GM10248 (cell line): Measurements from ENCODE around the gene AHNAK.

Experiments
- CTCF ChIA-PET: fragments of 300-600 bp; sonication (Branson Sonifier 250); formaldehyde crosslinking; extraction: SDS; loops from one replicate; lab custom pipeline; 2021; ENCODE audit warnings: antibody characterized with exemption; lab: Yijun Ruan, JAX
- POLR2A ChIA-PET: fragments of 350-650 bp; sonication (Branson Sonifier 250); formaldehyde crosslinking; extraction: SDS; loops from one replicate; lab custom pipeline; 2020; ENCODE audit warnings: antibody characterized with exemption; lab: Yijun Ruan, JAX
- DNase-seq: peaks from one replicate; pipeline ENCODE4 v3.0.0; 2012; ENCODE audit errors: extremely low spot score
- TF ChIP-seq, protein P1 (sequence below): IDR thresholded peaks from 2 replicates; pipeline ENCODE4 v1.5.1; 2012; ENCODE audit warnings: mild to moderate bottlenecking, low read depth; ENCODE audit errors: extremely low read depth, missing control alignments, control extremely low read depth

Gene AHNAK

DNA sequence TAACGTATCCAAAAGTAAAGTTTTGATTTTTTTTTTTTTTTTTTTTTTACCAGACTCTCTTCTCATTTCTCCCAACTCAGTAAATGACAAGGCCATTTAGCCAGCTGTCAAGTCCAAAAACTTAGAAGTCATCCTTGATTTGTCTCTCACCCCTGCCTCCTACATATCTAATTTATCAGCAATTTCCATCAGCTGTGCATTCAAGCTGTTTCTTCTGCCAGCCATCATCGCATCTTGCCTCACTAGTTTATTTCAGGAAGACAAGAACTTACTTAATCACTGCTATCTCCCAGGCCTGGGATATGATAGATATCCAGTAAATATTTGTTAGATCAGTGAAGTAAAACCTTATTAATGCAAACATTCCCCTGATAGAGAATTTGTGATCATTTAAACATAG lies 80.2 kb downstream of the AHNAK start:
- TF ChIP-seq, protein P1, sequence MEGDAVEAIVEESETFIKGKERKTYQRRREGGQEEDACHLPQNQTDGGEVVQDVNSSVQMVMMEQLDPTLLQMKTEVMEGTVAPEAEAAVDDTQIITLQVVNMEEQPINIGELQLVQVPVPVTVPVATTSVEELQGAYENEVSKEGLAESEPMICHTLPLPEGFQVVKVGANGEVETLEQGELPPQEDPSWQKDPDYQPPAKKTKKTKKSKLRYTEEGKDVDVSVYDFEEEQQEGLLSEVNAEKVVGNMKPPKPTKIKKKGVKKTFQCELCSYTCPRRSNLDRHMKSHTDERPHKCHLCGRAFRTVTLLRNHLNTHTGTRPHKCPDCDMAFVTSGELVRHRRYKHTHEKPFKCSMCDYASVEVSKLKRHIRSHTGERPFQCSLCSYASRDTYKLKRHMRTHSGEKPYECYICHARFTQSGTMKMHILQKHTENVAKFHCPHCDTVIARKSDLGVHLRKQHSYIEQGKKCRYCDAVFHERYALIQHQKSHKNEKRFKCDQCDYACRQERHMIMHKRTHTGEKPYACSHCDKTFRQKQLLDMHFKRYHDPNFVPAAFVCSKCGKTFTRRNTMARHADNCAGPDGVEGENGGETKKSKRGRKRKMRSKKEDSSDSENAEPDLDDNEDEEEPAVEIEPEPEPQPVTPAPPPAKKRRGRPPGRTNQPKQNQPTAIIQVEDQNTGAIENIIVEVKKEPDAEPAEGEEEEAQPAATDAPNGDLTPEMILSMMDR: no peak
- ChIA-PET CTCF (interaction anchor here (1.1 to 2.2 kb wide), 2 partner anchors 42 to 76 kb away, joined by 4 to 7 read pairs; no protein-coding TSS in a partner anchor), POLR2A (no interaction called here)
- DNase-seq: no peak

DNA sequence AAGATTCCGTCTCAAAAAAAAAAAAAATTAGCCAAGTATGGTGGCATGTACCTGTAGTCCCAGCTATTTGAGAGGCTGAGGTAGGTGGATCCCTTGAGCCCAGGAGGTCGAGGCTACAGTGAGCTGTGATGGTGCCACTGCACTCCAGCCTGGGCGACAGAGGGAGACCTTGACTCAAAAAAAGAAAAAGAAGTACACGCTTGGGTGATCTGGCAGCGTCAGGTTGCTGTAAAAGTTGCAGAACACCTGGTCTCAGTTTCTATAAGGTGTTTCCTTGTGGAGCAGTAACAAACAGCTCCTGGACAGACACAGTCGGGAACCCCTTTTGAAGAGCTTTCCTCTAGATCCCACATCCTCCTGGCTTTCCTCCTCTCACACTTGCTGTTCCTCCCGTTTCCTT lies 82.0 kb downstream of the AHNAK start:
- DNase-seq: peak; percentile 45
- ChIA-PET POLR2A (interaction anchor here (1.2 kb wide), 1 partner anchor 85 kb away, joined by 4 read pairs; no protein-coding TSS in a partner anchor), CTCF (interaction anchor here (0.7 to 2.2 kb wide), 2 partner anchors 40 to 78 kb away, joined by 3 to 7 read pairs; no protein-coding TSS in a partner anchor)
- TF ChIP-seq, protein P1: peak; percentile 39

DNA sequence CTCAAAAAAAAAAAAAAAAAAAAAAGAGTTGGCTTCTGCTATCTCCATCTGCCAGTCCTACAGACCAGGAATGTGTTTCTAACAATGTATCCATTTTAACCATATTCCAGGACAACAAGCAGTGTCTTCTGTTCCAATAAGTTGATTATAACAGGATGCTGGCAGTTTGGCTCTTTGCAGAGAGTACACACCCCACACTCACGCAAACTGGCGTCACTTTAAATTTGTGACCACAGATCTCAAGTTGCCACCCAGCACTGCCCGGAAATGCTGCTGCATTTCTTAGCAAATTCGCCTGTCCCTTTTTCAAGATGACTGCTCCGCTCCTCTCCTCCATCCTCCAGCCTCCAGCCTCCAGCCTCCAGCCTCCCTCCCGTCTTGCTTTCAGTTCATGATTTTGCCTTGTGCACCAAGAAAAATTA lies 83.5 kb downstream of the AHNAK start:
- CTCF ChIA-PET: interaction anchor here (1.4 to 2.3 kb wide), 2 partner anchors 80 to 243 kb away, joined by 3 to 7 read pairs; no protein-coding TSS in a partner anchor
- POLR2A ChIA-PET: no interaction called here
- TF ChIP-seq, protein P1: no peak
- no peak for DNase-seq

DNA sequence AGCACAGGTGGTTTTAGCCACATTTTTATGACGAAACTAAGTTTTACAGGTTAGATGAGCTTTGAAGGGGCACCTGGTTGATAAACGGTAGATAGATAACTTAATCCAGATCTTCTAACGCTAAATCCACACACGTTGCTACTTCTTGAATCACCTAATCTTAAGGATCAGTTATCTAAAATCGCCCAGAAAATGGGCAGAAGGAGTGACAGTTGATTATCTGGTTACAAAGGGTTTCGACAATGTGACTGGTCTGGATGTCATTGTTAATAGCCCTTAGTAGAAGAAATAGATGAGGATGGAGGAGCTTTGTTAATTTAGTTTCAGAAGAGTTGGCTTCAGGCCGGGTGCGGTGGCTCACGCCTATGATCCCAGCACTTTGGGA lies 84.1 kb downstream of the AHNAK start:
- TF ChIP-seq, protein P1: no peak
- no peak for DNase-seq
- POLR2A ChIA-PET: no interaction called here
- CTCF ChIA-PET: interaction anchor here (1.1 to 2.3 kb wide), 2 partner anchors 10 to 80 kb away, joined by 3 to 7 read pairs; no protein-coding TSS in a partner anchor

DNA sequence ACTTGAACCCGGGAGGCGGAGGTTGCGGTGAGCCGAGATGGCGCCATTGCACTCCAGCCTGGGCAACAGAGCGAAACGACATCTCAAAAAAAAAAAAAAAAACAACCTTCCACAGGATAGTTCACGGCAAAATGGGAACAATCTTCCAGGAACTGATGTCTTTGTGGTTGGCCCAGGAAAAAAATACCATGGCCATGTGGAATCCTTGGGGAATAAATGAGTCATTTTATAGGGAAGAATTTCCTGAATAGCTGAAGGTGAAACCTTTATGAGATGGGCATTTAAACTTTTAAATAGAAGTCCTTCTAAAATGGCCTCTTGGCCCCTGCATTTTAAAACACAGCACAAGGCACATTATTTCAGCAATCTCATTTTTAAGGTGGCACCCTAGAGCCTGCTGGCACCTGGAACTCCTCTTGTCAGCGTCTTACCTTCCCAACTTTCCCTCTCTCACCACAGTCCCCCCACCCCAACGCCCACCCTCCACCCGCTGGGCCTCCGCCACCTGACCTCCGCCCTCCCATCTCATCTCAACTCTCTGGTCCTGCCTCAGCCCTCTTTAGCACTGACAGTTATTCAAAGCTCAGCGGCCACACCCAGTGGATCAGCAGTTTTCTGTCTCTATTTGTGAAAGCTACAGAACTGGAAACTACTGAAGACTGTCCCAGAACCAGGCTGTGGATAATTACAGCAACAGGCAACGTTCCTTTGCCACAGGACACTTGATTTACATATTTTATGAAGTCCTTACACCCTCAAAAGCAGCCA lies 84.7 kb downstream of the AHNAK start:
- ChIA-PET CTCF (interaction anchor here (1.1 to 2.3 kb wide), 2 partner anchors 9 to 81 kb away, joined by 3 to 7 read pairs; no protein-coding TSS in a partner anchor), POLR2A (interaction anchor here (0.7 kb wide), 1 partner anchor 203 kb away, joined by 5 read pairs; the partner anchor contains the start of genes C11orf98 and CSKMT)
- TF ChIP-seq, protein P1: no peak
- no peak for DNase-seq

DNA sequence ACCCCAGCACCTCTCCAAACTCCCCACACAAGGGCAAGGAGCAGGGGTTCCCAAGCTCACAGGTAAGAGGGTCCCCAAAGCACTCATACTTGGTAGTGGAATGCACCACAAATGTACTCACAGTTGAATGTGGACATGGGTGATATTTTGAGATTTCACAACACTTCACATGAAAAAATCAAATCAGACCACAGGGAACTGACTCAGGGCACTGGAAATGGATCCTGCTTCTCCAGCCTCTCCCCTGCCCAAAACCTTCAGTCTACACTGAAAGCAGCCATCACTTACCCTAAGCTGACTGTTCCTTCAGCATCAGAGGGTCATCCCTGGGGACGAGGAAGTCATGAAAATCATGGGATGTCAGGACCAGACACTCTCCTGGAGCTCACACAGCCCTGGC lies 87.5 kb downstream of the AHNAK start:
- ChIA-PET CTCF (interaction anchor here (1.1 to 2.7 kb wide), 5 partner anchors 10 to 102 kb away, joined by 3 to 15 read pairs (median 6); no protein-coding TSS in a partner anchor), POLR2A (no interaction called here)
- TF ChIP-seq, protein P1: no peak
- no peak for DNase-seq
